Loucy (cell line): ENCODE results near the gene SCARF2.

Experiments
- H2AFZ ChIP-seq: fragments of 200-600 bp; sonication (generic); 2 replicates; pipeline ENCODE4 v1.6.0; 2016; ENCODE audit warnings: antibody characterized with exemption, mild to moderate bottlenecking, low read length, moderate library complexity
- H3F3A ChIP-seq: fragments of 200-600 bp; 2 replicates; pipeline ENCODE4 v1.6.0; 2016; ENCODE audit warnings: antibody characterized with exemption, low read depth, mild to moderate bottlenecking
- H3K27me3 ChIP-seq: fragments of 200-600 bp; sonication (generic); 2 replicates; pipeline ENCODE4 v1.6.1; 2014; ENCODE audit warnings: low read length, mild to moderate bottlenecking; ENCODE audit not compliant: insufficient read depth, poor library complexity, severe bottlenecking
- H3K36me3 ChIP-seq: fragments of 200-600 bp; sonication (generic); 2 replicates; pipeline ENCODE4 v1.6.1; 2016; ENCODE audit warnings: low read length; ENCODE audit not compliant: insufficient read depth
- H3K4me1 ChIP-seq: fragments of 200-600 bp; sonication (generic); 2 replicates; pipeline ENCODE4 v1.5.1; 2014; ENCODE audit warnings: low read length, mild to moderate bottlenecking; ENCODE audit not compliant: insufficient read depth, poor library complexity, severe bottlenecking
- H3K4me2 ChIP-seq: fragments of 200-600 bp; sonication (generic); 2 replicates; pipeline ENCODE4 v1.6.0; 2014; ENCODE audit warnings: antibody characterized with exemption, low read length, low read depth, mild to moderate bottlenecking; ENCODE audit not compliant: poor library complexity, severe bottlenecking
- H3K4me3 ChIP-seq: fragments of 200-600 bp; sonication (generic); 2 replicates; pipeline ENCODE4 v1.5.1; 2014; ENCODE audit warnings: low read length, mild to moderate bottlenecking, mixed read lengths; ENCODE audit not compliant: poor library complexity, severe bottlenecking
- H3K79me2 ChIP-seq: fragments of 200-600 bp; sonication (generic); 2 replicates; pipeline ENCODE4 v1.6.1; 2014; ENCODE audit warnings: low read length; ENCODE audit not compliant: insufficient read depth
- H3K9ac ChIP-seq: fragments of 200-600 bp; sonication (generic); 2 replicates; pipeline ENCODE4 v1.6.0; 2014; ENCODE audit warnings: mild to moderate bottlenecking, low read depth, low read length, moderate library complexity; ENCODE audit not compliant: poor library complexity, severe bottlenecking
- H3K9me2 ChIP-seq: fragments of 200-600 bp; sonication (generic); replicated peaks from 2 replicates; pipeline ENCODE4 v1.6.1; 2016; ENCODE audit warnings: low read depth, low read length, mixed read lengths
- H3K9me3 ChIP-seq: fragments of 200-600 bp; sonication (generic); 2 replicates; pipeline ENCODE4 v1.6.1; 2014; ENCODE audit warnings: mild to moderate bottlenecking, antibody characterized with exemption, low read length, low read depth; ENCODE audit not compliant: insufficient read depth
- H4K20me1 ChIP-seq: fragments of 200-600 bp; sonication (generic); 2 replicates; pipeline ENCODE4 v1.6.0; 2014; ENCODE audit warnings: antibody characterized with exemption, low read length, mild to moderate bottlenecking; ENCODE audit not compliant: insufficient read depth, poor library complexity, severe bottlenecking
- CTCF ChIP-seq: fragments of 200-600 bp; sonication (generic); conservative IDR thresholded peaks from 2 replicates; pipeline ENCODE4 v1.5.1; 2014; ENCODE audit warnings: mild to moderate bottlenecking, antibody characterized with exemption, low read length
- EZH2phosphoT487 ChIP-seq: fragments of 200-600 bp; IDR thresholded peaks from 2 replicates; pipeline ENCODE4 v1.6.1; 2018; ENCODE audit warnings: antibody characterized with exemption, mild to moderate bottlenecking, moderate library complexity, borderline replicate concordance

Gene SCARF2

GRCh38 chr22:20421507-20421874 is 16.1 kb downstream of the SCARF2 start:
- H3K27me3 ChIP-seq: no peaks in the 10 kb centered on the region
- H4K20me1 ChIP-seq: no peaks in the 10 kb centered on the region
- H3K79me2 ChIP-seq: no peaks in the 10 kb centered on the region
- no peak overlapping the region for H2AFZ ChIP-seq
- TF ChIP-seq CTCF (no peak), EZH2phosphoT487 (no peak)
- H3K4me1 ChIP-seq: peaks cover 17% of the 10 kb centered on the region
- H3K36me3 ChIP-seq: no peaks in the 10 kb centered on the region
- no peak overlapping the region for H3K9ac ChIP-seq
- H3K4me2 ChIP-seq: no peak overlapping the region
- no peaks in the 10 kb centered on the region for H3K9me2 ChIP-seq
- no peak overlapping the region for H3K4me3 ChIP-seq
- H3K9me3 ChIP-seq: no peaks in the 10 kb centered on the region
- no peaks in the 10 kb centered on the region for H3F3A ChIP-seq

- no peaks in the 10 kb centered on the region for H3F3A ChIP-seq
- no peaks in the 10 kb centered on the region for H4K20me1 ChIP-seq
- H3K9me2 ChIP-seq: no peaks in the 10 kb centered on the region
- H3K9me3 ChIP-seq: no peaks in the 10 kb centered on the region
- no peak overlapping the region for H3K9ac ChIP-seq
- no peak for TF ChIP-seq EZH2phosphoT487
- no peak for TF ChIP-seq CTCF
- no peaks in the 10 kb centered on the region for H3K36me3 ChIP-seq
- H3K4me2 ChIP-seq: no peak overlapping the region
- H3K4me3 ChIP-seq: no peak overlapping the region
- H2AFZ ChIP-seq: no peak overlapping the region; the same call in 1 of the 2 replicates
- no peaks in the 10 kb centered on the region for H3K27me3 ChIP-seq
- peaks cover 17% of the 10 kb centered on the region for H3K4me1 ChIP-seq
- H3K79me2 ChIP-seq: no peaks in the 10 kb centered on the region
These were observed 17.3 kb downstream of the SCARF2 start for GRCh38 chr22:20420157-20420842.

- Histone ChIP-seq H3K36me3 (no peaks in the 10 kb centered on the region), H3K27me3 (no peaks in the 10 kb centered on the region), H3K4me2 (no peak overlapping the region), H3K9me3 (no peaks in the 10 kb centered on the region), H3K9ac (no peak overlapping the region), H3K4me3 (no peak overlapping the region), H3K9me2 (no peaks in the 10 kb centered on the region), H3K4me1 (peaks cover 17% of the 10 kb centered on the region), H3K79me2 (no peaks in the 10 kb centered on the region), H2AFZ (no peak overlapping the region), H3F3A (no peaks in the 10 kb centered on the region), H4K20me1 (no peaks in the 10 kb centered on the region)
- no peak for TF ChIP-seq EZH2phosphoT487
- TF ChIP-seq CTCF: no peak
These were observed 18.0 kb downstream of the SCARF2 start for GRCh38 chr22:20419664-20419951.
